HepG2 (cell line): ENCODE measurements around the gene SYNGR4. TPM values are rescaled to one million over a fixed set of nuclear protein-coding genes. Genes with fewer than 3 reads are reported as not detected.
A peak's percentile ranks its signal among the peaks of the same experiment; 100 is the strongest.

Experiments used
- CCAR2 ChIP-seq: fragments of 200-400 bp; formaldehyde crosslinking; optimal IDR thresholded peaks from 2 replicates; pipeline ENCODE3; 2018; ENCODE audit warnings: low read depth, mild to moderate bottlenecking, low read length, moderate library complexity
- CSRNP1 ChIP-seq: sonication (generic); formaldehyde crosslinking; IDR thresholded peaks from 2 replicates; pipeline ENCODE4 v1.8.1; 2023; ENCODE audit warnings: mild to moderate bottlenecking, missing genetic modification reagents
- MAF1 ChIP-seq: sonication (generic); formaldehyde crosslinking; IDR thresholded peaks from 2 replicates; pipeline ENCODE4 v1.5.0; 2020; ENCODE audit warnings: missing genetic modification reagents, borderline replicate concordance
- MYPOP ChIP-seq: sonication (generic); formaldehyde crosslinking; IDR thresholded peaks from 2 replicates; pipeline ENCODE4 v1.8.1; 2023; ENCODE audit warnings: mild to moderate bottlenecking, moderate library complexity, missing genetic modification reagents
- RFXAP ChIP-seq: sonication (generic); formaldehyde crosslinking; IDR thresholded peaks from 2 replicates; pipeline ENCODE4 v1.4.0; 2020; ENCODE audit warnings: missing genetic modification reagents, borderline replicate concordance
- SRSF4 ChIP-seq: fragments of 200-400 bp; formaldehyde crosslinking; IDR thresholded peaks from one replicate; pipeline ENCODE4 v1.6.1; 2018; ENCODE audit warnings: mild to moderate bottlenecking, low read depth, low read length, moderate library complexity; ENCODE audit not compliant: poor library complexity, severe bottlenecking
- TOPORS ChIP-seq: sonication (generic); formaldehyde crosslinking; IDR thresholded peaks from 2 replicates; pipeline ENCODE4 v1.8.0; 2023; ENCODE audit warnings: mild to moderate bottlenecking, missing genetic modification reagents
- ZBTB40 ChIP-seq, 2 experiments: fragments of 450-650 bp in 1 of 2; sonication (generic) in 1 of 2; formaldehyde crosslinking in 1 of 2; IDR thresholded peaks; 2 replicates each; pipeline versions ENCODE4 v1.6.1 to v1.8.0; 2016 to 2022; ENCODE audit warnings: antibody characterized with exemption in 1 of 2, mild to moderate bottlenecking in 1 of 2, missing genetic modification reagents in 1 of 2
- ZNF10 ChIP-seq: sonication (generic); formaldehyde crosslinking; IDR thresholded peaks from 2 replicates; pipeline ENCODE4 v1.4.0; 2020; ENCODE audit warnings: mild to moderate bottlenecking, low read depth, missing genetic modification reagents, borderline replicate concordance
- ZNF136 ChIP-seq: sonication (generic); formaldehyde crosslinking; IDR thresholded peaks from 2 replicates; pipeline ENCODE4 v1.8.1; 2022; ENCODE audit warnings: low read depth, mild to moderate bottlenecking, moderate library complexity, missing genetic modification reagents
- ZNF230 ChIP-seq: sonication (generic); formaldehyde crosslinking; IDR thresholded peaks from 2 replicates; pipeline ENCODE4 v1.4.0; 2020; ENCODE audit warnings: mild to moderate bottlenecking, missing genetic modification reagents
- ZNF678 ChIP-seq: sonication (generic); formaldehyde crosslinking; IDR thresholded peaks from 2 replicates; pipeline ENCODE4 v1.4.0; 2020; ENCODE audit warnings: mild to moderate bottlenecking, missing genetic modification reagents
- ZSCAN9 ChIP-seq: IDR thresholded peaks from 2 replicates; pipeline ENCODE4 v1.6.1; 2016; ENCODE audit warnings: borderline replicate concordance
- polyA plus RNA-seq, 8 experiments: library from polyadenylated mRNA; depleted of rRNA in 3 of 8; stranded (reverse) in 7 of 8; unstranded in 1 of 8; fragments of >200 nt; fragmentation: Illumina TruSeq in 4 of 8; extraction: Trizol in 4 of 8; gene quantifications; 2 replicates each; pipeline versions ENCODE4 v1.2.1 to v1.2.3, GENCODE V29; 2011 to 2016; ENCODE audit warnings: low read depth in 4 of 8, missing spikeins in 1 of 8, mixed read lengths in 1 of 8; ENCODE audit not compliant: insufficient read depth in 1 of 8
- total RNA-seq, 5 experiments: library from RNA; depleted of rRNA; stranded (reverse); fragments of >200 nt; fragmentation: Illumina TruSeq; extraction: Trizol; gene quantifications; 2 replicates each; pipeline ENCODE4 v1.2.3, GENCODE V29; 2016; ENCODE audit warnings: low read depth in 1 of 5
- TF ChIP-seq, protein P1 (sequence below): sonication (generic); formaldehyde crosslinking; IDR thresholded peaks from 2 replicates; pipeline ENCODE4 v1.5.1; 2020; ENCODE audit warnings: missing genetic modification reagents, mild to moderate bottlenecking, borderline replicate concordance

The SYNGR4 gene
- total and polyA plus RNA-seq, 2 of the 13 experiments (the other 11 are each of a cell fraction or from before 2014, with no cell fraction given), result not detected

- TF ChIP-seq ZBTB40 (IDR thresholded peaks at IDR 0.05) (no peak), ZBTB40 (CRISPR knock-in tag; IDR thresholded peaks at IDR 0.05) (no peak; the same call in 1 of the 2 replicates), ZSCAN9 (CRISPR knock-in tag) (no peak), MAF1 (CRISPR knock-in tag) (no peak), RFXAP (CRISPR knock-in tag) (no peak), MYPOP (CRISPR knock-in tag) (peak; percentile 57; the same call in 1 of the 2 replicates), ZNF678 (CRISPR knock-in tag) (0 out of 2 replicates have a peak, but pooled peaks have one; percentile 22), ZNF10 (CRISPR knock-in tag) (no peak), ZNF136 (CRISPR knock-in tag) (no peak), SRSF4 (no peak), CCAR2 (no peak), TOPORS (CRISPR knock-in tag) (no peak), ZNF230 (CRISPR knock-in tag) (no peak; the same call in 1 of the 2 replicates), CSRNP1 (CRISPR knock-in tag) (no peak)
- TF ChIP-seq, protein P1, sequence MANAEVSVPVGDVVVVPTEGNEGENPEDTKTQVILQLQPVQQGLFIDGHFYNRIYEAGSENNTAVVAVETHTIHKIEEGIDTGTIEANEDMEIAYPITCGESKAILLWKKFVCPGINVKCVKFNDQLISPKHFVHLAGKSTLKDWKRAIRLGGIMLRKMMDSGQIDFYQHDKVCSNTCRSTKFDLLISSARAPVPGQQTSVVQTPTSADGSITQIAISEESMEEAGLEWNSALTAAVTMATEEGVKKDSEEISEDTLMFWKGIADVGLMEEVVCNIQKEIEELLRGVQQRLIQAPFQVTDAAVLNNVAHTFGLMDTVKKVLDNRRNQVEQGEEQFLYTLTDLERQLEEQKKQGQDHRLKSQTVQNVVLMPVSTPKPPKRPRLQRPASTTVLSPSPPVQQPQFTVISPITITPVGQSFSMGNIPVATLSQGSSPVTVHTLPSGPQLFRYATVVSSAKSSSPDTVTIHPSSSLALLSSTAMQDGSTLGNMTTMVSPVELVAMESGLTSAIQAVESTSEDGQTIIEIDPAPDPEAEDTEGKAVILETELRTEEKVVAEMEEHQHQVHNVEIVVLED (CRISPR knock-in tag), result no peak
Observed at GRCh38 chr19:48362716-48363499, 1.3 kb upstream of the SYNGR4 start (continued).
